Fibroblast of lung (primary cell): ENCODE data around the gene ADORA1.

Experiments used
- EZH2 ChIP-seq: IDR thresholded peaks from 2 replicates; pipeline ENCODE4 v1.5.1; 2012; ENCODE audit warnings: low read length, control low read depth, mild to moderate bottlenecking; ENCODE audit errors: missing control alignments
- TF ChIP-seq, protein P1 (sequence below), 2 donors: IDR thresholded peaks in 1 of 2; conservative IDR thresholded peaks in 1 of 2; 1 replicate in 1 of 2; 2 replicates in 1 of 2; pipeline ENCODE4 v1.5.1; 2011 to 2012; ENCODE audit warnings: low read length in 2 of 2, control low read depth in 1 of 2, inconsistent platforms in 1 of 2, low read depth in 1 of 2, mild to moderate bottlenecking in 1 of 2

DNA sequence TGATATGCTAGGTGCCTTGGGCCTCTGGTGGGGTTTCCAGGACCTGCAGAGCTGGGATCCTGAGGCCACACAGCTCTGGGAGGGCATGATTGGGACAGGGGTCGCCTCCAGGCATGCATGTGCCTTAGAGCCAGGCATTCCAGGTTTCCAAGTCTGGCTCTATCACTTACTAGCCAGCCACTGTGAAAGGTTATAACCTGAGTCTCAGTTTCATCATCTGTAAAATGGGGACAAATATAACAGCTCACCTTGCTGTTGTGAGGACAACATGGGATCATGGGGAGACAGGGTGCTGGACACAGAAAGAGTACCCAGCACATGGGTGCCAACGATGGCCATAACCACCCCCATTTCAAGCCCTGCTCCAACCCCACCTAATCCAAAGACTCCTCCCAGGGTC, 56.3 kb downstream of the ADORA1 start:
- no peak for TF ChIP-seq EZH2
- TF ChIP-seq, protein P1, sequence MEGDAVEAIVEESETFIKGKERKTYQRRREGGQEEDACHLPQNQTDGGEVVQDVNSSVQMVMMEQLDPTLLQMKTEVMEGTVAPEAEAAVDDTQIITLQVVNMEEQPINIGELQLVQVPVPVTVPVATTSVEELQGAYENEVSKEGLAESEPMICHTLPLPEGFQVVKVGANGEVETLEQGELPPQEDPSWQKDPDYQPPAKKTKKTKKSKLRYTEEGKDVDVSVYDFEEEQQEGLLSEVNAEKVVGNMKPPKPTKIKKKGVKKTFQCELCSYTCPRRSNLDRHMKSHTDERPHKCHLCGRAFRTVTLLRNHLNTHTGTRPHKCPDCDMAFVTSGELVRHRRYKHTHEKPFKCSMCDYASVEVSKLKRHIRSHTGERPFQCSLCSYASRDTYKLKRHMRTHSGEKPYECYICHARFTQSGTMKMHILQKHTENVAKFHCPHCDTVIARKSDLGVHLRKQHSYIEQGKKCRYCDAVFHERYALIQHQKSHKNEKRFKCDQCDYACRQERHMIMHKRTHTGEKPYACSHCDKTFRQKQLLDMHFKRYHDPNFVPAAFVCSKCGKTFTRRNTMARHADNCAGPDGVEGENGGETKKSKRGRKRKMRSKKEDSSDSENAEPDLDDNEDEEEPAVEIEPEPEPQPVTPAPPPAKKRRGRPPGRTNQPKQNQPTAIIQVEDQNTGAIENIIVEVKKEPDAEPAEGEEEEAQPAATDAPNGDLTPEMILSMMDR (conservative IDR thresholded peaks at IDR 0.05 in 1 of 2, IDR thresholded peaks at IDR 0.05 in 1 of 2; ENCODE audit: low read depth in 1 of 2, low read length in 2 of 2): no peak
